Aorta (tissue), 5 donors: ENCODE data around the gene SNX32. TPM values are rescaled to one million over a fixed set of nuclear protein-coding genes. Genes with fewer than 3 reads are reported as not detected.

ENCODE experiments used
- ATAC-seq: fragments of 200-7000 bp; cut with Tn5 transposase; one replicate; pipeline ENCODE4 v1.9.1; 2022; ENCODE audit warnings: moderate library complexity; ENCODE audit not compliant: low FRiP score
- DNase-seq, 2 donors: peaks; one replicate each; pipeline ENCODE4 v3.0.0-alpha.2; 2020
- H3K27ac ChIP-seq, 2 donors: one replicate each; pipeline ENCODE4 v1.5.1; 2013; ENCODE audit warnings: low read length in 2 of 2, mild to moderate bottlenecking in 2 of 2, moderate library complexity in 2 of 2, control low read depth in 1 of 2, inconsistent platforms in 1 of 2, low read depth in 1 of 2
- H3K27me3 ChIP-seq, 2 donors: one replicate each; pipeline ENCODE4 v1.6.1; 2013; ENCODE audit warnings: control low read depth in 1 of 2, low read length in 1 of 2, mild to moderate bottlenecking in 1 of 2, moderate library complexity in 1 of 2; ENCODE audit not compliant: insufficient read depth in 2 of 2, control insufficient read depth in 1 of 2
- H3K36me3 ChIP-seq, 2 donors: one replicate each; pipeline ENCODE4 v1.6.1; 2013; ENCODE audit warnings: control low read depth in 1 of 2, low read length in 1 of 2, mild to moderate bottlenecking in 1 of 2; ENCODE audit not compliant: insufficient read depth in 2 of 2, control insufficient read depth in 1 of 2
- H3K4me1 ChIP-seq, 2 donors: one replicate each; pipeline ENCODE4 v1.6.1; 2013; ENCODE audit warnings: low read length in 2 of 2, control low read depth in 1 of 2, mild to moderate bottlenecking in 1 of 2, moderate library complexity in 1 of 2; ENCODE audit not compliant: insufficient read depth in 2 of 2, control insufficient read depth in 1 of 2
- H3K4me3 ChIP-seq, 2 donors: one replicate each; pipeline ENCODE4 v1.5.1; 2013; ENCODE audit warnings: low read length in 2 of 2, control low read depth in 1 of 2, mild to moderate bottlenecking in 1 of 2
- H3K9me3 ChIP-seq: one replicate; pipeline ENCODE4 v1.6.1; 2013; ENCODE audit warnings: mild to moderate bottlenecking, low read length; ENCODE audit not compliant: control insufficient read depth
- WGBS, 2 donors: extraction: QIAGEN DNeasy Blood & Tissue Kit; methylation state at CpG; one replicate each; pipeline ENCODE4 v1.1.7; 2013; 5-methylcytosine and 5-hydroxymethylcytosine counted together
- intact Hi-C, 2 donors: fragments of 100-400 bp; cut with DNase I; formaldehyde crosslinking; loops; one replicate each; pipeline versions ENCODE4 v1.14.2 to v1.15.0; 2022
- long read RNA-seq, 2 donors: library from polyadenylated mRNA; unstranded; transcript quantifications; one replicate each; pipeline ENCODE4 v2.0.0, GENCODE V29; 2020 to 2021
- polyA plus RNA-seq, 2 donors: library from polyadenylated mRNA; stranded (reverse); fragments of 200-250 nt; gene quantifications; one replicate each; pipeline ENCODE4 v1.2.3, GENCODE V29; 2013
- total RNA-seq, 2 donors: library from RNA; stranded (reverse); fragmentation: NEBNext Ultra II Directional; extraction: Animal tissue kit (Norgen Biotek cat#: 25700); gene quantifications; one replicate each; pipeline ENCODE4 v1.2.1, GENCODE V29; 2021
- donor health status: healthy with polysubstance abuse.
- donor health status: Bipolar disorder and iron deficiency.
- donor health status: DM: no; HTN: no; CAD: no.
- donor health status: DM: no; HTN: no; CAD: no.
- donor health status: DM: yes; HTN: yes; CAD: no.

SNX32 gene
- 1 to 10 TPM in 1 of 2 donors, under 1 TPM in 1; 0.39 to 2.4 TPM for total RNA-seq
- 1 to 10 TPM in 1 of 2 donors, not detected in 1; 1.2 TPM for polyA plus RNA-seq
- long read RNA-seq, donor 1, partial matches to known transcripts: 0 of 6 reads
- long read RNA-seq, donor 1, other reads (novel, unspliced or antisense): 5 of 6 reads
- long read RNA-seq, donor 2, partial matches to known transcripts: 0 of 4 reads
- long read RNA-seq, donor 2, other reads (novel, unspliced or antisense): 4 of 4 reads

DNA sequence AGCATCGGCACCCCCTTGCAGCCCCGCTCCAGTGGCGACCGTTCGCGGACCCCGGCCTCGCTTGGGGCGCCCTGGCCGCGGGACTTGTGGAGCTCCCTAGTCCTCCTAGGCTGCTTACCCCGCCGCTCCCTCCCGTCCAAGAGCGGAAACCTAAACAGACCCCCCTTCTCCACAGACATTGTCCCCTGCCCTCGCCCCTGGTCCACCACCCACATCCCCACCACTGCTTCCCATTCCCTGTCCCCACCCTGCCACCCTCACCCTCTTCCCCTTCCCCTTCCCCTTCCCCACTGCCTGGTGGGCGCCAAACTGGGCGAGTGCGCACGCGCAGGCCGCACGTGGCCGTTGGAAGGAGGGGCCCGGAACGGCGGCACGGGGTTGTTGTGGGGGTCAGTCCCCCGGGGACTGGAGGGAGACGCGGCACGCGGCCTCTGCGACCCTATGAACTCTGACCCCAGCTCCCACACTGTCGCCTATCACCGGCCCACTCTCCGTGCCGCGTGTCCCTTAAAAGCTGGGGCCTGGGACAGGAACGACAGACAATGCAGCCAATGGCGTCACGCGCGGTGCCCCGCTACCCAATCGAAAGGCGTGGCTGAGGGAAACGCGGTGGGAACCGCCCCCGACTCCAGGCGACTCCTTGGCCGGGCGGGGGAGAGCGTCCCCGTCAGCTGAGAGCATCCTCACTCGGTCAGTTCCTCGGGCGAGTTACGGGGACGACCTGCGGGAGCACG is at the start of gene SNX32:
Gene SNX32, plus strand, starts transcription at position 667 of the 734 bp plus-strand sequence. CDS start 103 bp downstream, outside the sequence.
- WGBS, 2 donors: 0% methylated on average over 61 to 63 of the region's 63 CpGs
- intact Hi-C loops: no loop called here
- no peak within 1 kb of the TSS for H3K27ac ChIP-seq
- no peaks in the 10 kb centered on the region for H3K9me3 ChIP-seq
- H3K4me3 ChIP-seq: peak within 1 kb of the TSS; percentile 2 to 48
- DNase-seq (peak; percentile 98), ATAC-seq (peak; percentile 100)
- H3K27me3 ChIP-seq: no peaks in the 10 kb centered on the region
- no peaks in the 10 kb centered on the region for H3K4me1 ChIP-seq
- H3K36me3 ChIP-seq: no peaks in the 10 kb centered on the region

DNA sequence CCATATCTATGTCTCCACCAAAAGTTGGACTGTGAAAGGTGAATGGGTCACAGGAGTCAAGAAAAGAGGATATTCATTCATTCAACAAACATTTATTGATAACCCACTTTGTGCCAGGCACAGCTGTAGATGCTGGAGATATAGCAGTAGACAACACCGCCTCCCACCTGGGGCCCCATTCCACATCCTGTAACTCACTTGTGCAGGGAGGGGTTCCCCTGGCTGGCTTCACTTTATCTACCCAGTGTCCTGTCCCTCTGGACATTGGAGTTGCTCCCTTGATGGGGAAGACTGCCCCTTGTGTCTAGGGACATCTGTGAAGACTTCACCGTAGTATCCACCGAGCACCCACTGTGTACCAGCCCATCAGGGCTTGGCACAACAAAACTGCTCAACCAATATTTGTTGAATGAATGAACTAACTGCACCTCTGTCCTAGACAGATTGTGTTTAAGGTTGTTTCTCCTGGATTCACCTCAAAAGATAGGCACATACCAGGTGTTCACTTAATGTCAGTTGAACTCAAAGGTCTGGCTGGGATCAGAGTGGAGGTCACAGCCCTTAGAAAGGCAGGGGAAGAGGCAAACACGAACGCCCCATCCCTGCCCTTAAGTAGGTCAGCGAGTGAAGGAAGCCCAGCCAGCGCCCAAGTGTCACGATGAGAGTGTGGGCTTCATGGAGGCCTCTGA is 48.3 kb upstream of the SNX32 start:
- H3K9me3 ChIP-seq: no peaks in the 10 kb centered on the region
- no peaks in the 10 kb centered on the region for H3K4me1 ChIP-seq
- no peaks in the 10 kb centered on the region for H3K36me3 ChIP-seq
- ATAC-seq: no peak
- no peaks in the 10 kb centered on the region for H3K27me3 ChIP-seq
- H3K4me3 ChIP-seq: no peak overlapping the region
- peak in 1 of 2 donors; percentile 26 for DNase-seq
- intact Hi-C loops: no loop called here
- 80 to 82% methylated on average over 8 of the region's 8 CpGs for WGBS, 2 donors
- H3K27ac ChIP-seq: no peak overlapping the region

DNA sequence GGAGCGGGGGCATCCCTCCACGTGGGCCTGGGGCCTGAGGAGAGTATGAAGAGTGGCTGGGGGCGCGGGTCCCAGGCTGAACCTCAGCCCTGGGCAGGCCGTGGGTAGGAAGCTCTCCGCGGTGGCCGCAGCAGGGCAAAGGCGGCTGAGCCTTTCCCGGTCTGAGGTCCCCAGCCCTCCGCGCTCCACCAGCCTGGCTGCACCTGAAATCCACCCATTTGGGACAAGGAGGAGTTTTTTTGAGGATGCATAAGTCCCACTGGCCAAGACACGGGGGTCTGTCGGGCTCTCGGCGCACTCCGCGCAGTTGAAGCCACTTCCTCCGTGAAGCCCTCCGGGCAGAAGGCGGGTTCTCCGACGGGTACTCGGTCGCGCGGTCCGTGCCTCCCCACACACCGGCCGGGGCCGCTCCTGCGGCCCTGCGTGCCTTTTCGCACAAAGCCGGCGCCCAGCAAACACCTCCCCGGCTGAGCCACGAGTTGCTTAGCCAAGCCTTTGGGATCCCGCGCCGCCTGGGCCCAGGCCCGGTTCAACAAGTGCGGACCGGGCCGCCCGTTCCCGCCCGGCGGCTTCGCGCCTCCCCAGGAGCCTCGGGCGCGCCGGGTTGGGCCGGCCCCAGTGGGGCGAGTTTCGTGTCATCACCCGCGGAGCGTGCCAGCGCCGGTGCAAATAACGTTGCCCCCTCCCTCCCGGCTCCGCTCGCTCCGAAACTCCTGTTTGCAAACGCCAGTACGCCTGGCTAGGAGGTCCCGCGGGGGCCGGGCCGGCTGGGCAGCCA is 47.6 kb upstream of the SNX32 start:
- H3K4me3 ChIP-seq: no peak overlapping the region
- no peaks in the 10 kb centered on the region for H3K36me3 ChIP-seq
- H3K4me1 ChIP-seq: no peaks in the 10 kb centered on the region
- WGBS, 2 donors: 8 to 11% methylated on average over 66 to 74 of the region's 74 CpGs
- no peaks in the 10 kb centered on the region for H3K9me3 ChIP-seq
- intact Hi-C loops: no loop called here
- ATAC-seq: no peak
- peak; percentile 35 to 54 for DNase-seq
- no peaks in the 10 kb centered on the region for H3K27me3 ChIP-seq
- H3K27ac ChIP-seq: no peak overlapping the region

DNA sequence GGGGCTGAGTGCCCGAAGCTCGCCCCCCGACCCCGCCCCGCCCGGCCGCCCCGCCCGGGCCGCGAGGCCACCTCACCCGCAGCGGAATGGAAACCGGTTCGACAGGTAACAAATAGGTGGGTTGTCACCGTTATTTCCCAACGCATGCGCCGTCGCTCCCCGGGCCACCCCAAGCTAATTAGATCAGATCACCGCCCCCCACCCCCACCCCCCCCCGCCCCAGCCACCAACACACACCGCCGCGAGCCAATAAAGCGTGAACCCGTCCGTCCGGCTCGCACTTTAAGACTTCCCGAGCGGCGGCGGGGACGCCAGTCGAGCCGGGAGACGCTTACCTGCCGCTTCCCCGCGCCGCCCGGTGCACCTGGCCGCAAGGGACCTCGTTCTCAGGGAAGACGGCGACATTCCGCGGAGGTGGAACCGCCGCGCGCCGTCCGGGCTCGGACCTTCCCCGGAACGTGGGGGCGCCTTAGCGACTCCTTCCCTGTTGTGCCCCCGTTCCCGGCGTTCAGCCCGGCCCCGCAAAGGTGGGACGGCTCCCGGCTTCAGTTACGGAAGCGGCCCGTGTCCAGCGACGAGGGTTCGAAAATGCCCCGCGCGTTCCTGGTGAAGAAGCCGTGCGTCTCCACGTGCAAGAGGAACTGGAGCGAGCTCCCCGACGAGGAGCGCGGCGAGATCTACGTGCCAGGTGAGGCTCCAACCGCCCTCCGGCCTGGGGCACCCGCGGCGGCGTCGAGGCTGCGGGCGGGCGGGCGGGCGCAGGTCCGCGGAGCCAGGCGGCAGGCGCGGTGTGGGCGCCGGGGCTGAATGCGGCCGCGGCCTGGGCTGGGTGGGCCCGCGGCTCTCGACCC is 46.8 kb upstream of the SNX32 start, which contains the start of gene OVOL1:
Gene OVOL1, plus strand, starts transcription at position 278 of the 851 bp plus-strand sequence. Its CDS starts 311 bp downstream, at position 589.
- Histone ChIP-seq H3K4me3 (no peak within 1 kb of the TSS), H3K27ac (no peak within 1 kb of the TSS), H3K9me3 (no peaks in the 10 kb centered on the region), H3K36me3 (no peaks in the 10 kb centered on the region), H3K4me1 (no peaks in the 10 kb centered on the region), H3K27me3 (no peaks in the 10 kb centered on the region)
- ATAC-seq (no peak), DNase-seq (no peak)
- intact Hi-C loops: no loop called here
- WGBS, 2 donors: 1% methylated on average over 74 to 112 of the region's 112 CpGs

DNA sequence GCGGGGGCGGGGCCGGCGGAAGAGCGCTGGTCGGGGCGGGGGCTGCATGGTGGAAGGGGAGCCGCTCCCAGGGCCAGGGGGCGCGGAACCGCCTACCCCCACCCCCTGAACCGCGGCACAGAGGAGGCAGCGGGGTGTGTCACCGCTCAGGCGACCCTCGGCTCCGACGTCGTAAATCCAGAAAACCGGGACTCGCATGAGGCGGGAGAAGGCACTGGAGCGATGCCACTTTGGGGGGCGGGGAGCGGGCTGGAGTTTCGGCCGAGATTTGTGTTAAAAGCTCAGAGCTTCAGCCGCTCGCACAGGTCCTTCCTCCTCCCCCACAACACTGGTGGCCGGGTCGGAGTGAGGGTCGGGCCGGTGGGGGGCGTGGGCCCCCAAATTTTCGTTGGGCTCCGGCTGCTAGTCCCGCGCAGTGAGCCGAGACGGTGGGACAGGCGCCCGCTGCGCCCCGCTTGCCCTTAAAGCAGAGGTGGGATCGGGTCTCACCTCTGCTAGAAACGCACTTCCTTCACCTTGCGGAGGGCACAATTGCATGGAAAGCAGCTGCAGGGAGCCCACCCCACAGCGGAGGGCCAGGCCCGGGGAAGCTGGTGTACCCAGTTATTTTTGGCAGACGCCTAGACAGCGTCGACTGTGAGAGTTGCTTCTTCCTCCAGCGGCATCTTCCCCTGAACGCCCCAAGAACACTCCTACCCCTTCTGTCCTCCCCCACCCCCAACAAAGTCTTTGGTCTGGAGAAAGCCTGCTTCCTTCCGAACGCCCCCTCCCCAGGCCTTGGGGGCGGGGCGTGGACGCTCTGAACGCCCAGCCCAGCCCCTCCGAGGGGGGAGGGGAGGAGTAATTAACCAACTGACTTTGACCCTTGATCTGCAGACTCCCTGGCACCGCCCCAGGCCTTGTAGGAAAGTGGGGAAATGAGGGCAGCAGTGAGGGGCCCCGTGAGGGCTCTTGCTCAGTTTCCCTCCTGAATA is 45.8 kb upstream of the SNX32 start:
- DNase-seq (no peak), ATAC-seq (no peak)
- Histone ChIP-seq H3K27me3 (no peaks in the 10 kb centered on the region), H3K36me3 (no peaks in the 10 kb centered on the region), H3K9me3 (no peaks in the 10 kb centered on the region), H3K4me1 (no peaks in the 10 kb centered on the region), H3K4me3 (no peak overlapping the region), H3K27ac (no peak overlapping the region)
- WGBS, 2 donors: 6 to 7% methylated on average over 57 to 64 of the region's 64 CpGs
- intact Hi-C loops: no loop called here

DNA sequence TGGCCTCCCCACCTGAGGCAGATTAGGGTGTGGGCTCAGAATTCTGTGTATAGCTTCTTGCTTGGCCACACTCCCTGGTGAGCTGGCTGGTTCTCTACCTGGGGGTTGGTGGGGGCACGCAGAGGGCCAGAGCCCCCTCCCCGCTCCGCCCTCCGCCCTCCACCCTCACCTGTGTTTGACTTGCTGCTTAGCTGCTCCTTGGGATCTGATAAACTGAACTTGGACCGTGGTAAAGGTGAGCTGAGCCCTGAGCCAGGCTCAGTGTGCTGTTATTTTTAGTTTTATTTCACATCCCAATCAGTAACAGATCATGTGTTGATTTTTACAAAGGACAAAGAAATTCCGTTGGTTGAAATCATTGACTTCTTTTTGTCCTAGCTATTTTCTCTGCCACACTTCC is 44.9 kb upstream of the SNX32 start:
- Histone ChIP-seq H3K27me3 (no peaks in the 10 kb centered on the region), H3K9me3 (no peaks in the 10 kb centered on the region), H3K27ac (no peak overlapping the region), H3K4me1 (no peaks in the 10 kb centered on the region), H3K4me3 (no peak overlapping the region), H3K36me3 (no peaks in the 10 kb centered on the region)
- ATAC-seq (no peak), DNase-seq (no peak)
- WGBS, 2 donors: 84 to 88% methylated on average over 6 of the region's 6 CpGs
- intact Hi-C loops: no loop called here

DNA sequence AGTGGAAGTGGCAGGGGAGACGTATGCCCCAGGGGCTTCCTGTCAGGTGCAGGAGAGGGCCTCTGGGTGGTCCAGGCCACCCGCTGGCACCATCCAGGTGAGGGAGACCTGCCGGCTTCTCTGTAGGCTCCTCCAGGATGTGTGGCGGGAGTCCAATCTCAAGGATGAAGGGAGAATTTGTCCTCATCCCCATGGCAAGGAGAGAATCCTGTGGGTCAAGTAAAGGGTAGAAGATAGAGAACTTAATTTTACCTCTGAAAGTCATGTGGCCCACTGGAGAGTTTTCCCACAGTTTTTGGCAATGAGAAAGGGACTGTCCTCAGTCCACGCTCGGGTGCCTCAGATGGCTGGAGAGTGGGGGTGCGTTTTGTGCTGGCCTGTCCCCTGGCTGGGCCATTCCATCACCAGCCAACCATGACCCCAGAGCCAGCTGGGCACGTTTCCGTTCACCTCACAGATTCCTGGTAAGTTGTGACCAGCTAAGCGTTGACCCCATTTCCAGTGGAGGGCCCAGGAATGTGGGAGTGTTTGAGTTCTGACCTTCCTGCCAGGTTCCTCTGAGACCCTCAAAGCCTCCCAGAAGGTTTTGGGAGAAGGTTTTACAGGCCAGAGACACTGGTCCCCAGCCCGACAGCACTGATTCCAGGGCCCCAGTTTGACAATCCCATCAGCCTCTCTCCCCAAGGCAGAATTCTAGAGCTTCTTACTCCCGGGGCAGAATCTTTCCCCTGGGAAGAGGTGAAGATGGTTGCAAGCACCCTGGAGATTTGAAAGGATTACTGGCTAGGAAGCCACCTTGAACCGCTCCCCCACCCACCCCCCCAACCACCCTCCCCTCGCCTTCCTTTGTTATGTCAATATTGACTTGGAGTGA is 44.3 kb upstream of the SNX32 start:
- no peaks in the 10 kb centered on the region for H3K36me3 ChIP-seq
- WGBS, 2 donors: 80 to 81% methylated on average over 14 of the region's 14 CpGs
- ATAC-seq (no peak), DNase-seq (no peak)
- no peaks in the 10 kb centered on the region for H3K27me3 ChIP-seq
- H3K9me3 ChIP-seq: no peaks in the 10 kb centered on the region
- intact Hi-C loops: no loop called here
- no peak overlapping the region for H3K4me3 ChIP-seq
- H3K4me1 ChIP-seq: no peaks in the 10 kb centered on the region
- H3K27ac ChIP-seq: no peak overlapping the region
